CD4-positive, alpha-beta T cell (primary cell): Measurements from ENCODE around the gene ATOX1. TPM values are rescaled to one million over a fixed set of nuclear protein-coding genes. Genes with fewer than 3 reads are reported as not detected.

Experiments
- ATAC-seq: fragments of 200-7000 bp; cut with Tn5 transposase; one replicate; pipeline ENCODE4 v1.10.0; 2022; ENCODE audit warnings: mild to moderate bottlenecking; ENCODE audit not compliant: poor library complexity
- CTCF ChIA-PET: fragments of 350-600 bp; sonication (Branson Sonifier 250); formaldehyde crosslinking; loops from one replicate; lab custom pipeline; 2021; ENCODE audit warnings: antibody characterized with exemption, inconsistent platforms; lab: Charles Lee
- POLR2A ChIA-PET: fragments of 350-600 bp; sonication (Branson Sonifier 250); formaldehyde crosslinking; loops from one replicate; lab custom pipeline; 2021; ENCODE audit warnings: antibody characterized with exemption, inconsistent platforms; lab: Charles Lee
- DNase-seq, 14 experiments: peaks; one replicate each; pipeline ENCODE4 v3.0.0-alpha.2; 2013 to 2020; ENCODE audit warnings: mixed read lengths in 2 of 14
- H3K27ac ChIP-seq, 2 donors: one replicate each; pipeline versions ENCODE4 v1.5.1 to v1.7.0; 2013; ENCODE audit warnings: low read length in 2 of 2, low read depth in 1 of 2, mild to moderate bottlenecking in 1 of 2
- H3K27me3 ChIP-seq, 2 experiments: 1 replicate in 1 of 2; 2 replicates in 1 of 2; pipeline versions ENCODE4 v1.6.1 to v1.7.0; 2013; ENCODE audit warnings: low read length in 2 of 2, control low read depth in 1 of 2, mild to moderate bottlenecking in 1 of 2, moderate library complexity in 1 of 2; ENCODE audit not compliant: insufficient read depth in 2 of 2, control insufficient read depth in 1 of 2
- H3K36me3 ChIP-seq: one replicate; pipeline ENCODE4 v1.6.1; 2013; ENCODE audit warnings: low read length, control low read depth; ENCODE audit not compliant: insufficient read depth
- H3K4me1 ChIP-seq: one replicate; pipeline ENCODE4 v1.6.1; 2013; ENCODE audit warnings: low read length, control low read depth; ENCODE audit not compliant: insufficient read depth
- H3K4me3 ChIP-seq: one replicate; pipeline ENCODE4 v1.5.1; 2013; ENCODE audit warnings: mild to moderate bottlenecking, low read length, moderate library complexity
- H3K9me3 ChIP-seq, 2 experiments: 1 replicate in 1 of 2; 2 replicates in 1 of 2; pipeline versions ENCODE4 v1.6.1 to v1.7.0; 2013; ENCODE audit warnings: low read length in 2 of 2, mild to moderate bottlenecking in 2 of 2, control low read depth in 1 of 2, moderate library complexity in 1 of 2; ENCODE audit not compliant: control insufficient read depth in 1 of 2, insufficient read depth in 1 of 2
- H3K27ac Mint-ChIP-seq: one replicate; pipeline ENCODE4 v1.8.0; 2020; ENCODE audit warnings: mixed read lengths
- H3K27me3 Mint-ChIP-seq: one replicate; pipeline ENCODE4 v1.8.0; 2021; ENCODE audit warnings: mixed read lengths
- H3K36me3 Mint-ChIP-seq: one replicate; pipeline ENCODE4 v1.8.0; 2021; ENCODE audit warnings: low read depth, mixed read lengths
- H3K4me1 Mint-ChIP-seq: one replicate; pipeline ENCODE4 v1.8.0; 2021; ENCODE audit warnings: low read depth, mixed read lengths
- H3K4me3 Mint-ChIP-seq: one replicate; pipeline ENCODE4 v1.8.0; 2020; ENCODE audit warnings: mild to moderate bottlenecking, mixed read lengths
- H3K9me3 Mint-ChIP-seq: one replicate; pipeline ENCODE4 v1.8.0; 2020; ENCODE audit warnings: mixed read lengths
- intact Hi-C, 2 experiments: fragments of 100-400 bp; cut with DNase I in 1 of 2; cut with micrococcal nuclease in 1 of 2; formaldehyde crosslinking; loops; one replicate each; pipeline versions ENCODE4 v1.15.1 to v1.9.0; 2023 to 2025; cut with DNase I, micrococcal nuclease
- total RNA-seq, 174 experiments: library from RNA in 2 of 174; stranded (reverse) in 2 of 174; gene quantifications; one replicate each; pipeline ENCODE4 v1.2.3 and lab custom pipeline; 2021 to 2026
- TF ChIP-seq, protein P1 (sequence below): fragments of 200-600 bp; IDR thresholded peaks from one replicate; pipeline ENCODE4 v1.8.0; 2022; ENCODE audit warnings: antibody characterized with exemption, mild to moderate bottlenecking

The ATOX1 gene
- total RNA-seq, 2 experiments from 2014 or later, result 11.2 to 13.3 TPM

DNA sequence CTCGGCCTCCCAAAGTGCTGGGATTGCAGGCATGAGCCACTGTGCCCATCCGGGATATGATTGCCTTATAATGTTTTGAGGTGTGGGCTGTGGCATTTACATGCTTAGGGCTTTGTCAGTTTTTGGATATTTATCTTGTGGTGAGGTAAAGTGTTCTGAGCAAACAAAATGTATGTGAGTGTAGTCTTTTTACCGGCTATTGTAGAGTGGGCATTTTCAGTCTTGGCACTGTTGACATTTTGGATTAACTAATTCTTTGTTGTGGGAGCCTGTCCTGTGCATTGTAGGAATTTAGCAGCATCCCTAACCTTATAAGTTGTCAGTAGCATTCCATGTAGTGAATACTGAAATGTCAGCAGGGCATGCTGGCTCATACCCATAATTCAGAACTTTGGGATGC is 34.9 kb upstream of the ATOX1 start:
- no peaks in the 10 kb centered on the region for H3K4me1 ChIP-seq
- TF ChIP-seq, protein P1, sequence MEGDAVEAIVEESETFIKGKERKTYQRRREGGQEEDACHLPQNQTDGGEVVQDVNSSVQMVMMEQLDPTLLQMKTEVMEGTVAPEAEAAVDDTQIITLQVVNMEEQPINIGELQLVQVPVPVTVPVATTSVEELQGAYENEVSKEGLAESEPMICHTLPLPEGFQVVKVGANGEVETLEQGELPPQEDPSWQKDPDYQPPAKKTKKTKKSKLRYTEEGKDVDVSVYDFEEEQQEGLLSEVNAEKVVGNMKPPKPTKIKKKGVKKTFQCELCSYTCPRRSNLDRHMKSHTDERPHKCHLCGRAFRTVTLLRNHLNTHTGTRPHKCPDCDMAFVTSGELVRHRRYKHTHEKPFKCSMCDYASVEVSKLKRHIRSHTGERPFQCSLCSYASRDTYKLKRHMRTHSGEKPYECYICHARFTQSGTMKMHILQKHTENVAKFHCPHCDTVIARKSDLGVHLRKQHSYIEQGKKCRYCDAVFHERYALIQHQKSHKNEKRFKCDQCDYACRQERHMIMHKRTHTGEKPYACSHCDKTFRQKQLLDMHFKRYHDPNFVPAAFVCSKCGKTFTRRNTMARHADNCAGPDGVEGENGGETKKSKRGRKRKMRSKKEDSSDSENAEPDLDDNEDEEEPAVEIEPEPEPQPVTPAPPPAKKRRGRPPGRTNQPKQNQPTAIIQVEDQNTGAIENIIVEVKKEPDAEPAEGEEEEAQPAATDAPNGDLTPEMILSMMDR, result no peak
- DNase-seq (no peak), ATAC-seq (no peak)
- ChIA-PET CTCF (no interaction called here), POLR2A (no interaction called here)
- H3K4me3 ChIP-seq, result no peak overlapping the region
- intact Hi-C loops, result no loop called here
- H3K4me3 Mint-ChIP-seq, result no peak overlapping the region
- H3K27ac Mint-ChIP-seq, result no peak overlapping the region
- H3K27me3 ChIP-seq, result no peaks in the 10 kb centered on the region
- no peaks in the 10 kb centered on the region for H3K9me3 Mint-ChIP-seq
- H3K27ac ChIP-seq, result no peak overlapping the region
- H3K4me1 Mint-ChIP-seq, result peaks cover 35% of the 10 kb centered on the region
- no peaks in the 10 kb centered on the region for H3K9me3 ChIP-seq
- no peaks in the 10 kb centered on the region for H3K27me3 Mint-ChIP-seq
- peaks cover 97% of the 10 kb centered on the region for H3K36me3 Mint-ChIP-seq
- H3K36me3 ChIP-seq, result peaks cover 98% of the 10 kb centered on the region

DNA sequence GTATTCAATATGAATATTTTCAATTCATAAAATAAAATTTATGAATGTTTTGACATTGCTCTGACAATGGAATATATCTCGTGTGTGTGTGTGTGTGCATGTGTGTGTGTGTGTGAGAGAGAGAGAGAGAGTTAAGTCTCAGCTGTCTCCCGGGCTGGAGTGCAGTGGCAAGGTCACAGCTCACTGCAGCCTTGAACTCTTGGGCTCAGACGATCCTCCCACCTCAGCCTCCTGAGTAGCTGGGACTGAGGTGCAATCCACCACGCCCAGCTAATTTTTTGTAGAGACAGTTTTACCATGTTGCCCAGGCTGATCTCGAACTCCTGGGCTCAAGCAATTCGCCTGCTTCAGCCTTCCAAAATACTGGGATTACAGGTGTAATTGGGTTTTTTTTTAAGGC is 29.4 kb upstream of the ATOX1 start:
- TF ChIP-seq, protein P1, result no peak
- POLR2A ChIA-PET, result interaction anchor here (2.6 kb wide), 1 partner anchor 17 kb away, joined by 11 read pairs; the partner anchor contains the start of gene G3BP1
- H3K27me3 Mint-ChIP-seq, result no peaks in the 10 kb centered on the region

DNA sequence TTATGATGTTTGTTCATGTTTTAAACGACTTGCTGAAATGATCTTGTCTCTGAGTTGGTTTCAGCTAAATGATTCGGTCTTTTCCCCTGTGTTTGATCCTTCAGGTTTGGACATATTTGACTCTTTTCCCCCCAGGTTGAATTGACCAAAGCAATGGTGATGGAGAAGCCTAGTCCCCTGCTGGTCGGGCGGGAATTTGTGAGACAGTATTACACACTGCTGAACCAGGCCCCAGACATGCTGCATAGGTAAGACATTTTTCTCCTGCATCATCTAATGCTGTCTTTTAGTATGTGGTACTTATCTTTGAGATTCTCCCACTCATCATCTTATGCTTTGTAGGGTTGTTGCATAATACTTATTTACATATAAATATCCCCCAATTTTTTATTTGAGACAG is 28.0 kb upstream of the ATOX1 start:
- ATAC-seq (no peak), DNase-seq (no peak)
- Histone ChIP-seq H3K4me3 (no peak overlapping the region), H3K36me3 (peaks cover 51% of the 10 kb centered on the region), H3K27me3 (no peaks in the 10 kb centered on the region), H3K4me1 (peaks cover 14% of the 10 kb centered on the region), H3K9me3 (no peaks in the 10 kb centered on the region), H3K27ac (no peak overlapping the region)
- TF ChIP-seq, protein P1, result no peak
- peaks cover 63% of the 10 kb centered on the region for H3K36me3 Mint-ChIP-seq
- no peaks in the 10 kb centered on the region for H3K27me3 Mint-ChIP-seq
- no peak overlapping the region for H3K4me3 Mint-ChIP-seq
- ChIA-PET POLR2A (interaction anchor here (2.6 to 3.4 kb wide), 2 partner anchors 15 kb away, joined by 11 to 18 read pairs; partner anchors contain the start of gene G3BP1), CTCF (no interaction called here)
- intact Hi-C loops, result no loop called here
- peaks cover 56% of the 10 kb centered on the region for H3K4me1 Mint-ChIP-seq
- H3K9me3 Mint-ChIP-seq, result no peaks in the 10 kb centered on the region
- H3K27ac Mint-ChIP-seq, result peak overlapping the region; percentile 80

More for the DNA sequence above, 29.4 kb upstream of the ATOX1 start:
- DNase-seq, result no peak
- intact Hi-C loops, result no loop called here
- Mint-ChIP-seq H3K36me3 (peaks cover 76% of the 10 kb centered on the region), H3K9me3 (no peaks in the 10 kb centered on the region), H3K4me3 (no peak overlapping the region), H3K4me1 (peaks cover 50% of the 10 kb centered on the region), H3K27ac (no peak overlapping the region)
- CTCF ChIA-PET, result interaction anchor here (1.0 kb wide), 1 partner anchor 14 kb away, joined by 3 read pairs; no protein-coding TSS in a partner anchor
- Histone ChIP-seq H3K9me3 (no peaks in the 10 kb centered on the region), H3K27ac (no peak overlapping the region), H3K36me3 (peaks cover 64% of the 10 kb centered on the region), H3K4me3 (no peak overlapping the region), H3K4me1 (peaks cover 13% of the 10 kb centered on the region), H3K27me3 (no peaks in the 10 kb centered on the region)
- no peak for ATAC-seq
